Gastrocnemius medialis (tissue), 4 donors: ENCODE data around the gene MYO1E.

ENCODE experiments used
- POLR2A ChIP-seq, 2 donors: fragments of 450-650 bp; IDR thresholded peaks; one replicate each; pipeline ENCODE4 v1.6.1; 2017; ENCODE audit warnings: antibody characterized with exemption in 2 of 2, mild to moderate bottlenecking in 2 of 2, moderate library complexity in 2 of 2
- TF ChIP-seq, protein P1 (sequence below), 5 experiments: fragments of 450-650 bp in 3 of 5; fragments of 200-600 bp in 2 of 5; sonication (generic) in 2 of 5; IDR thresholded peaks in 4 of 5; conservative IDR thresholded peaks in 1 of 5; 1 replicate in 4 of 5; 2 replicates in 1 of 5; pipeline ENCODE4 v1.5.1; 2016 to 2019; ENCODE audit warnings: antibody characterized with exemption in 5 of 5, mild to moderate bottlenecking in 3 of 5, moderate library complexity in 3 of 5

GRCh38 chr15:59300618-59301139 lies 72.0 kb downstream of the MYO1E start:
- TF ChIP-seq, protein P1, sequence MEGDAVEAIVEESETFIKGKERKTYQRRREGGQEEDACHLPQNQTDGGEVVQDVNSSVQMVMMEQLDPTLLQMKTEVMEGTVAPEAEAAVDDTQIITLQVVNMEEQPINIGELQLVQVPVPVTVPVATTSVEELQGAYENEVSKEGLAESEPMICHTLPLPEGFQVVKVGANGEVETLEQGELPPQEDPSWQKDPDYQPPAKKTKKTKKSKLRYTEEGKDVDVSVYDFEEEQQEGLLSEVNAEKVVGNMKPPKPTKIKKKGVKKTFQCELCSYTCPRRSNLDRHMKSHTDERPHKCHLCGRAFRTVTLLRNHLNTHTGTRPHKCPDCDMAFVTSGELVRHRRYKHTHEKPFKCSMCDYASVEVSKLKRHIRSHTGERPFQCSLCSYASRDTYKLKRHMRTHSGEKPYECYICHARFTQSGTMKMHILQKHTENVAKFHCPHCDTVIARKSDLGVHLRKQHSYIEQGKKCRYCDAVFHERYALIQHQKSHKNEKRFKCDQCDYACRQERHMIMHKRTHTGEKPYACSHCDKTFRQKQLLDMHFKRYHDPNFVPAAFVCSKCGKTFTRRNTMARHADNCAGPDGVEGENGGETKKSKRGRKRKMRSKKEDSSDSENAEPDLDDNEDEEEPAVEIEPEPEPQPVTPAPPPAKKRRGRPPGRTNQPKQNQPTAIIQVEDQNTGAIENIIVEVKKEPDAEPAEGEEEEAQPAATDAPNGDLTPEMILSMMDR (IDR thresholded peaks at IDR 0.05 in 4 of 5, conservative IDR thresholded peaks at IDR 0.05 in 1 of 5), result no peak
- TF ChIP-seq POLR2A (IDR thresholded peaks at IDR 0.05), result no peak
